HuH-7.5 (cell line): ENCODE measurements around the gene CLDN22.

Experiments used
- DNase-seq: peaks from one replicate; pipeline ENCODE4 v3.0.0; 2011; ENCODE audit warnings: low spot score

CLDN22 gene

GRCh38 chr4:183320211-183321059, at the start of gene CLDN22:
CLDN22 (minus strand) TSS chr4:183320276; CDS start chr4:183320218, 58 bp downstream.
- DNase-seq: no peak

- DNase-seq: no peak
Measured at GRCh38 chr4:183369073-183369472, 49.0 kb upstream of the CLDN22 start.

DNA sequence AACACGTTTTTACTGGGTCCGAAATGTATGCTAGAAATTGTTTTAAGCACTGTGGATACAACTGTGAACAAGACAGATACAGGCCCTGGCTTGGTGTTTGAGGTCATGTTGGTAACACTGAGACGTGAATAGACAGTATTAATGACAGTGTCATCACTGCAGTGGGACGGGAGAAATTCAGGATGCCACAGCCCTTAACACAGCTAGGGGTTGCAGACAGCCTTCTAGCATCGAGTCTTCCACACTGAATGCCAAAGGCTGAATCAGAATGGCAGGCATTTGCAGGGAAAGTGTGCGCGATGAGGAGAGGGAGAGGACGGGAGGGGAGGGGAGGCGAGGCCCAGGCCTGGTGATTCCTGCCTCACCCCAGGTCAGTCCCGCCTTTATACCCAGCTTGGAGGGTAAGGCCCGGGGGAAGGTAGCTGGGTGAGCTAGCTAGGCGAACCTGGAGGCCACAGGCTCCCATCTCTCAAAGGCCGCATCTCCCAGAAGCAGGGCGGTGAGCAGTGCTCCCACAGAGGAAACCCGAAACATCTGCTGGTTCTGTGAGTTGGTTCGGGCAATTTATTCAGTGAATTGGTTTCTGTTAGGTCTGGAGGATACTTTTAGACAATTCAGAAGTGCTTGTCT, 46.2 kb upstream of the CLDN22 start:
- DNase-seq: no peak

GRCh38 chr4:183364025-183364424, 43.9 kb upstream of the CLDN22 start:
- DNase-seq: no peak

- DNase-seq: no peak
Measured at GRCh38 chr4:183362916-183363542, 43.0 kb upstream of the CLDN22 start.

- no peak for DNase-seq
Measured at GRCh38 chr4:183362036-183362435, 42.0 kb upstream of the CLDN22 start.

- DNase-seq: no peak
Measured at GRCh38 chr4:183360161-183360919, 40.3 kb upstream of the CLDN22 start.

- DNase-seq: no peak
Measured at GRCh38 chr4:183358215-183358755, 38.2 kb upstream of the CLDN22 start.

DNA sequence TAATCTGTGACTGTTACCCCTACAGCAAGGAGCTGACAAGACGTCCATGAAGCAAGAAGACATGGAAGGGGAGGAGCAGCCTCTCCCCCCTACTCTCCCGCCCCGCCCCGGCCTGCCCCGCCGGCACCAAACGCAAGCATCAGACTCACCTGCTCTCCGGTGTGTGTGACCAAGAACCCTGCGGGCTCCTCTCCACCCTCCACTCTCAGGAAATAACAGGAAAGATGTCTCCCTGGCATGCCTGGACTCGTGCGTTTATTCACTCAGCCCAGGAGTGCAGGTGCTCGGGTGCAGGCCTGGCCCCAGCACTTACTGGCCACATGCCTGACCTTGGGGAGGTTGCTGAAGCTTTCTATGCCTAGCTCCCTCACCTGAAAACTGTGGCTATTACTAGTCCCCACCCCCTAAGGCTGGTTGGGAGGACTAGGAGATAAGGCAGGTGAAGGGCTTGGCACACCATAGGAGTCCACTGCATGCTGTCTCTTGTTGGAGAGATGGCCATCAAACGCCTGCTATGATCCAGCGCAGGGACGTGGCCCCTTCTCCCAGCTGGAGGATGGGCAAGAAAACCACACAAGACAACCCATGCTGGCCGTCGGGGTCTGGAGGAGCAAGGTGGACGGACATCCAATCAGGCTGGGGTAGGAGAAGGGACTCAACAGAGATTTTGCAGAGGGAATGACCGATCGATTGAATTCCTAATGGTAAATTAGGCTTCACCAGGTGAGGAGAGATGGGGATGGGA, 37.0 kb upstream of the CLDN22 start:
- DNase-seq: no peak

DNA sequence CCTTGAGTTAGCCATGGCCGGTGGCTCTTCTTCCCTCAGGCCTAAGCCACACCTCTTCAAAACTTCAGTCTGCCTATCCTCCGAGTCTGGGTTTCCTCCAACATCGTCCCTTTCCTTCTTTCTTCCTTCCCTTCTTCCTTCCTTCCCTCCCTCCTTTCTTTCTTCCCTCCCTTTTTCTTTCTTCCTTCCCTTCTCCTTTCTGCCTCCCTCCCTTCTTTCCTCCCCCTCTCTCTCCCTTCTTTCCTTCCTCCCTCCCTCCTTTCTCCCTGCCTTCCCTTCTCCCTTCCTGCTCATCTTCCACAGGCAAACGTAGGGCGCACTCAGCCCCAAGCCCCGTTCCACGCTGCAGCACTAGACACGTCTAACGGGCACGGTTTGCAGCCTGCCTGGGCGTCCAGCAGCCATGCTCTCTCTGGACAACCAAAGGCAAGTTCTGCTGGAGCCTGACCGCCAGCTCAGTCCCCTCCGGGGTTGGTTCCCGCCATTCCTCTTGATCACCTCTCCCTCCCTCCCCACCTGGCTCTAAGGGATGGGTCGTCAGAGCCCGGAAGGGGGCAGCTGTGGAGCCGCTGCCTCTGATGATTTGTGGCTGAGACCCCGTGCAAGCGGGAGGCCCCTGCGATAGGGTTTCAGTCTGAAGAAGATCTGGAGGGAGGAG, 36.2 kb upstream of the CLDN22 start:
- DNase-seq: no peak

DNA sequence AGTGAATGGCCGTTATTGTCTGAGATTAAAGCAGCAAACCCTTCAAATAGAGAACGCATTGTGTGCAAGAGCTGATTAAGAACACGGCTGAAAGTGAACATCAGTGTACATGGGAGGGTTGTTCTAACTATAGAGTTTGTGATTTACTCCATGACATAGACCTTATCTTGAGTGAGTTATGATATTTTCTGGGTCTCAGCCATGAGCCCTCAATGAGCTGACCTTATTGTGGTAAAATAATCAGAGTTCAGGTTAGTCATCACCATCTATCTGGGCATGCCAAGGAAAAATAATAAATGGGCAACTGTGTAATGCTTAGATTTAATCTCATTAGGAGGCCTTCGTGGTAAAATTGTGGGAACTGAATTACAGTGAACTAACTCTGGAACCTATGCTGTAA, 35.3 kb upstream of the CLDN22 start:
- DNase-seq: no peak

DNA sequence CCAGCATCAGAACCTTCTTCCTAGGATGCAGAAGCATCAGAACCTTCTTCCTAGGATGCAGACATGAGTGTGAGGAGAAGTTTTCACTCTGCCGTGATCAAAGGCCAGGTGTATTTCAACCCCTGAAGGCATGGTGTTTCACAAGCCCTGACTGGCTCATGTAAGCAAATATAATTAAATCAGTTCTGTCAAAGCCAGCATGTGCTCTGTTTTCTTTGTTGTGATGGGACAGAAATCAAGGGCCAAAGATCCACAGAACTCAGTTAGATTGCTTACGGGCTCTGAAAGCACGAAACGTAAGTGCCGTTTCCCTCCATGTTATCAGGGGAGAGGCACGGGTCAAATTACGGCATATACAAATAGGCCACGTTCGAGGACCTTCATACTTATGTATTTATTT, 34.1 kb upstream of the CLDN22 start:
- DNase-seq: no peak

- no peak for DNase-seq
Measured at GRCh38 chr4:183353557-183353956, 33.5 kb upstream of the CLDN22 start.

- no peak for DNase-seq
Measured at GRCh38 chr4:183352546-183352945, 32.5 kb upstream of the CLDN22 start.

DNA sequence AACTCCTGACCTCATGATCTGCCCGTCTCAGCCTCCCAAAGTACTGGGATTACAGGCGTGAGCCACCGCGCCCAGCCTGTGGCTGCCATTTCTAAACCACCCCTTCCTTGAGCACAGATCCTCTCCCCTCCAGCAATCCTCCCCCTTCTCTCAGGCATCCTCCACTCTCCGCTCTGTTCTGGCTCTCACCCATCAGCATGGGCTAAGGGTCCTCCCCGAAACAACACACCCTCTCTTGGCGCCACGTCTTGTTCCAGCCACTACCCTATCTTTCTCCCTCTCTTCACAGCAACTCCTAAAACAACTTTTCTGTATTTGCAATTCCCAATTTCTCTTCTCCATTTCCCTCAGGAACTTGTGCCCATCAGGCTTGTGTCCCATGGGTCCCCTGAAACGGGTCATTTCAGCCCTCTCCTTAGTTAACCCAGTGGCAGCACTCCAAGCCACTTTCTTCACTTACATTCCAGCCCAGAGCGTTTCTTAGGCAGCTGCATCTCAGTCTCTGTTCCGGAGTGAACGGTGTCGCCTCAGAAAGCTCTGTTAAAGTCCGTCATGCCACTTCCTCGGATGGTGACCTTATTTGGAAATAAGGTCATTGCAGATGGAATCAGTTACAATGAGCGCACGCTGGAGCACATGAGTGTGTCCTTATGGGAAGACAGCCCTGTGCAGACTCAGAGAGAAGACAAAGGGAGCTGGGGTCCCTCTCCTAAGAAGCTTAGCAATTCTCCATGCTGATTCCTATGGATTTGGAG, 30.4 kb upstream of the CLDN22 start:
- no peak for DNase-seq

GRCh38 chr4:183349673-183350072, 29.6 kb upstream of the CLDN22 start:
- DNase-seq: no peak

- DNase-seq: no peak
Measured at GRCh38 chr4:183348706-183349659, 28.9 kb upstream of the CLDN22 start.

DNA sequence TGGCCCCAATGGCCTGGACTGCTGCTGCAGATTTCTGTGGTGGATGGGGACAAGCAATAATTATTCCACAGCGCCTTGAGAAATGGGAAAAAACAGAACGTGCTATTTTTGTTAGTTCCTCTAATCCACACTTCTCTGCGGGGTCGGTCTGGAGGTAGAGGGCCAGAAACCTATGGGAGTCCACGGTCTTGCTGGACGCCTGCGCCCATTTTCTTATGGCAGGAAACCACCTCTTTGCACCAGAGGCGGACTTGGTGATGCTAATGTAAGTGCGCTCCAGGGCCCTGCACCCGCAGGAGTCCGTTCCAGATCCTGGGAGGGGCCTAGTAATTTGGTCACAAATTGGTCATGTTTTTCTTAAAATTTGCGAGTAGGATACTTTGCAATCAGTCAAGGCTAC, 28.1 kb upstream of the CLDN22 start:
- no peak for DNase-seq

DNA sequence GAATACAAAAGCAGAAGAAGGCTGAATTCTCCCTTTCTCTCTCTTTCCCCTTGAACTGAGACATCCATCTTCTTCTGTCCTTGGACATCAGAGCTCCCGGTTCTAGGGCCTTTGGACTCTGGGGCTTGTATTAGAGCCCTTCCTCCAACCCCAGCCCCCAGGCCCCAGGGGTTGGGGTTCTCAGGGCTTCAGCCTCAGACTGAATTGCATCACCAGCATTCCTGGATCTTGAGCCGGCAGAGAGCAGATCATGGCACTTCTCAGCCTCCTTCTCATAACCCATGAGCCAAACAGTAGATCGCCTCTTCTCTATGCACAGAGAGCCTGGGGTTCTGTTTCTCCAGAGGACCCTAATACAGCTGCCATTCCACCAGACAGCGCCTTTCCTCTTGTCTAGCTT, 27.5 kb upstream of the CLDN22 start:
- DNase-seq: no peak
